SK-N-SH treated with all-trans-retinoic acid at 6 μM for 48 hours (cell line): ENCODE measurements around the gene RASGRF2.

Experiments
- ATAC-seq: fragments of 200-7000 bp; cut with Tn5 transposase; 3 replicates; pipeline ENCODE4 v1.9.1; 2020; ENCODE audit warnings: mild to moderate bottlenecking, moderate library complexity
- ARNTL ChIP-seq: fragments of 450-650 bp; formaldehyde crosslinking; IDR thresholded peaks from 2 replicates; pipeline ENCODE4 v1.5.0; 2020; ENCODE audit warnings: low read depth, mild to moderate bottlenecking, moderate library complexity, borderline replicate concordance
- BACH2 ChIP-seq: fragments of 250-450 bp; sonication (Bioruptor Pico); IDR thresholded peaks from 2 replicates; pipeline ENCODE4 v1.9.0; 2021; ENCODE audit warnings: mild to moderate bottlenecking, borderline replicate concordance
- CSDC2 ChIP-seq: fragments of 250-450 bp; sonication (Bioruptor Pico); IDR thresholded peaks from 2 replicates; pipeline ENCODE4 v1.5.0; 2020; ENCODE audit warnings: mild to moderate bottlenecking, moderate library complexity
- ESRRG ChIP-seq: fragments of 250-450 bp; sonication (Bioruptor Pico); IDR thresholded peaks from 2 replicates; pipeline ENCODE4 v1.6.1; 2021; ENCODE audit warnings: mild to moderate bottlenecking
- GLIS3 ChIP-seq: fragments of 250-450 bp; sonication (Bioruptor Pico); IDR thresholded peaks from 2 replicates; pipeline ENCODE4 v1.5.0; 2020; ENCODE audit warnings: mild to moderate bottlenecking, moderate library complexity
- ISL1 ChIP-seq: fragments of 250-450 bp; sonication (Bioruptor Pico); IDR thresholded peaks from 2 replicates; pipeline ENCODE4 v2.1.2; 2022; ENCODE audit warnings: mild to moderate bottlenecking, moderate library complexity
- OSR1 ChIP-seq: fragments of 250-450 bp; sonication (Bioruptor Pico); IDR thresholded peaks from 2 replicates; pipeline ENCODE4 v1.8.0; 2022; ENCODE audit warnings: moderate library complexity, mild to moderate bottlenecking, inconsistent platforms
- PPARA ChIP-seq: fragments of 250-450 bp; sonication (Bioruptor Pico); IDR thresholded peaks from 2 replicates; pipeline ENCODE4 v1.5.0; 2020; ENCODE audit warnings: mild to moderate bottlenecking, borderline replicate concordance
- RARB ChIP-seq: fragments of 250-450 bp; sonication (Bioruptor Pico); IDR thresholded peaks from 2 replicates; pipeline ENCODE4 v1.8.0; 2021; ENCODE audit warnings: mild to moderate bottlenecking, moderate library complexity
- SNAI2 ChIP-seq: fragments of 250-450 bp; sonication (Bioruptor Pico); IDR thresholded peaks from 2 replicates; pipeline ENCODE4 v1.5.0; 2020; ENCODE audit warnings: mild to moderate bottlenecking, moderate library complexity
- TCF4 ChIP-seq: fragments of 250-450 bp; sonication (Bioruptor Pico); IDR thresholded peaks from 2 replicates; pipeline ENCODE4 v1.8.0; 2021; ENCODE audit warnings: mild to moderate bottlenecking, moderate library complexity, borderline replicate concordance
- TOX ChIP-seq: fragments of 250-450 bp; sonication (Bioruptor Pico); IDR thresholded peaks from 2 replicates; pipeline ENCODE4 v1.8.0; 2021; ENCODE audit warnings: mild to moderate bottlenecking, moderate library complexity, borderline replicate concordance
- ZFP3 ChIP-seq: fragments of 250-450 bp; sonication (Bioruptor Pico); IDR thresholded peaks from 2 replicates; pipeline ENCODE4 v1.5.0; 2020; ENCODE audit warnings: mild to moderate bottlenecking, moderate library complexity
- ZFP30 ChIP-seq: fragments of 450-650 bp; formaldehyde crosslinking; IDR thresholded peaks from 2 replicates; pipeline ENCODE4 v1.5.0; 2022; ENCODE audit warnings: mild to moderate bottlenecking, moderate library complexity
- ZNF565 ChIP-seq: fragments of 450-650 bp; formaldehyde crosslinking; conservative IDR thresholded peaks from 2 replicates; pipeline ENCODE4 v1.5.0; 2020; ENCODE audit warnings: low read depth, mild to moderate bottlenecking, moderate library complexity
- ZNF70 ChIP-seq: fragments of 450-650 bp; formaldehyde crosslinking; IDR thresholded peaks from 2 replicates; pipeline ENCODE4 v1.5.0; 2020; ENCODE audit warnings: mild to moderate bottlenecking, moderate library complexity
- ZNF8 ChIP-seq: fragments of 450-650 bp; formaldehyde crosslinking; IDR thresholded peaks from 2 replicates; pipeline ENCODE4 v1.5.0; 2020; ENCODE audit warnings: mild to moderate bottlenecking, moderate library complexity
- TF ChIP-seq, protein P1 (sequence below): fragments of 250-450 bp; sonication (Bioruptor Pico); IDR thresholded peaks from 2 replicates; pipeline ENCODE4 v1.5.0; 2020; ENCODE audit warnings: mild to moderate bottlenecking, moderate library complexity
- TF ChIP-seq, protein P2 (sequence below): fragments of 250-450 bp; sonication (Bioruptor Pico); IDR thresholded peaks from 2 replicates; pipeline ENCODE4 v1.5.1; 2020; ENCODE audit warnings: low read depth, mild to moderate bottlenecking, moderate library complexity
- TF ChIP-seq, protein P3 (sequence below): fragments of 250-450 bp; sonication (Bioruptor Pico); IDR thresholded peaks from 2 replicates; pipeline ENCODE4 v1.5.1; 2021; ENCODE audit warnings: mild to moderate bottlenecking, moderate library complexity
- TF ChIP-seq, protein P4 (sequence below): fragments of 250-450 bp; sonication (Bioruptor Pico); IDR thresholded peaks from 2 replicates; pipeline ENCODE4 v1.8.0; 2021; ENCODE audit warnings: low read depth, mild to moderate bottlenecking, moderate library complexity, borderline replicate concordance
- TF ChIP-seq, protein P5 (sequence below): fragments of 250-450 bp; sonication (Bioruptor Pico); IDR thresholded peaks from 2 replicates; pipeline ENCODE4 v1.8.0; 2020; ENCODE audit warnings: mild to moderate bottlenecking, moderate library complexity, borderline replicate concordance

Gene RASGRF2

DNA sequence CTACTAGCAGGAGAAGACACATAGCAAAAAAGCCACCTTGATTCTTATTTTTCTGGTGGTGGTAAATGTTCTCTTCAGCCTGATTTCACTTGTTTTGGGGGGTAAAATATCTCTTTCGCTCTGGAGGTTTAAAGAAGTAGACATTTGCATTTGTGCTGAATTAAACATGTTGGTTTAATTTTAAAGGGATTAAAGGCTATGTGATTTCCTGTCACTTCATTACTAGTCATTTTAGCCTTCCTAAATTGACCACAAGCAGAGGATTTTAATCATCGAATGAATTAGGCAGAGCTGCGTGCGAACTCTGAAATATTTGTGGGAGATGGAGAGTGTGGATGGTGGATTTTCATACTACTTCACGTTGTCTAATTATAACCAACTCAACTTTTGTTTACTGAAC lies 4.8 kb downstream of the RASGRF2 start:
- TF ChIP-seq, protein P1, sequence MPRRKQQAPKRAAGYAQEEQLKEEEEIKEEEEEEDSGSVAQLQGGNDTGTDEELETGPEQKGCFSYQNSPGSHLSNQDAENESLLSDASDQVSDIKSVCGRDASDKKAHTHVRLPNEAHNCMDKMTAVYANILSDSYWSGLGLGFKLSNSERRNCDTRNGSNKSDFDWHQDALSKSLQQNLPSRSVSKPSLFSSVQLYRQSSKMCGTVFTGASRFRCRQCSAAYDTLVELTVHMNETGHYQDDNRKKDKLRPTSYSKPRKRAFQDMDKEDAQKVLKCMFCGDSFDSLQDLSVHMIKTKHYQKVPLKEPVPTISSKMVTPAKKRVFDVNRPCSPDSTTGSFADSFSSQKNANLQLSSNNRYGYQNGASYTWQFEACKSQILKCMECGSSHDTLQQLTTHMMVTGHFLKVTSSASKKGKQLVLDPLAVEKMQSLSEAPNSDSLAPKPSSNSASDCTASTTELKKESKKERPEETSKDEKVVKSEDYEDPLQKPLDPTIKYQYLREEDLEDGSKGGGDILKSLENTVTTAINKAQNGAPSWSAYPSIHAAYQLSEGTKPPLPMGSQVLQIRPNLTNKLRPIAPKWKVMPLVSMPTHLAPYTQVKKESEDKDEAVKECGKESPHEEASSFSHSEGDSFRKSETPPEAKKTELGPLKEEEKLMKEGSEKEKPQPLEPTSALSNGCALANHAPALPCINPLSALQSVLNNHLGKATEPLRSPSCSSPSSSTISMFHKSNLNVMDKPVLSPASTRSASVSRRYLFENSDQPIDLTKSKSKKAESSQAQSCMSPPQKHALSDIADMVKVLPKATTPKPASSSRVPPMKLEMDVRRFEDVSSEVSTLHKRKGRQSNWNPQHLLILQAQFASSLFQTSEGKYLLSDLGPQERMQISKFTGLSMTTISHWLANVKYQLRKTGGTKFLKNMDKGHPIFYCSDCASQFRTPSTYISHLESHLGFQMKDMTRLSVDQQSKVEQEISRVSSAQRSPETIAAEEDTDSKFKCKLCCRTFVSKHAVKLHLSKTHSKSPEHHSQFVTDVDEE (CRISPR knock-in tag): no peak
- no peak for TF ChIP-seq TCF4 (CRISPR knock-in tag)
- no peak for TF ChIP-seq OSR1 (CRISPR knock-in tag)
- TF ChIP-seq, protein P2, sequence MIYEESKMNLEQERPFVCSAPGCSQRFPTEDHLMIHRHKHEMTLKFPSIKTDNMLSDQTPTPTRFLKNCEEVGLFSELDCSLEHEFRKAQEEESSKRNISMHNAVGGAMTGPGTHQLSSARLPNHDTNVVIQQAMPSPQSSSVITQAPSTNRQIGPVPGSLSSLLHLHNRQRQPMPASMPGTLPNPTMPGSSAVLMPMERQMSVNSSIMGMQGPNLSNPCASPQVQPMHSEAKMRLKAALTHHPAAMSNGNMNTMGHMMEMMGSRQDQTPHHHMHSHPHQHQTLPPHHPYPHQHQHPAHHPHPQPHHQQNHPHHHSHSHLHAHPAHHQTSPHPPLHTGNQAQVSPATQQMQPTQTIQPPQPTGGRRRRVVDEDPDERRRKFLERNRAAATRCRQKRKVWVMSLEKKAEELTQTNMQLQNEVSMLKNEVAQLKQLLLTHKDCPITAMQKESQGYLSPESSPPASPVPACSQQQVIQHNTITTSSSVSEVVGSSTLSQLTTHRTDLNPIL (CRISPR knock-in tag): no peak
- no peak for TF ChIP-seq ZNF70 (CRISPR knock-in tag)
- TF ChIP-seq, protein P3, sequence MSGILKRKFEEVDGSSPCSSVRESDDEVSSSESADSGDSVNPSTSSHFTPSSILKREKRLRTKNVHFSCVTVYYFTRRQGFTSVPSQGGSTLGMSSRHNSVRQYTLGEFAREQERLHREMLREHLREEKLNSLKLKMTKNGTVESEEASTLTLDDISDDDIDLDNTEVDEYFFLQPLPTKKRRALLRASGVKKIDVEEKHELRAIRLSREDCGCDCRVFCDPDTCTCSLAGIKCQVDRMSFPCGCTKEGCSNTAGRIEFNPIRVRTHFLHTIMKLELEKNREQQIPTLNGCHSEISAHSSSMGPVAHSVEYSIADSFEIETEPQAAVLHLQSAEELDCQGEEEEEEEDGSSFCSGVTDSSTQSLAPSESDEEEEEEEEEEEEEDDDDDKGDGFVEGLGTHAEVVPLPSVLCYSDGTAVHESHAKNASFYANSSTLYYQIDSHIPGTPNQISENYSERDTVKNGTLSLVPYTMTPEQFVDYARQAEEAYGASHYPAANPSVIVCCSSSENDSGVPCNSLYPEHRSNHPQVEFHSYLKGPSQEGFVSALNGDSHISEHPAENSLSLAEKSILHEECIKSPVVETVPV (CRISPR knock-in tag): no peak
- no peak for TF ChIP-seq PPARA
- TF ChIP-seq, protein P4, sequence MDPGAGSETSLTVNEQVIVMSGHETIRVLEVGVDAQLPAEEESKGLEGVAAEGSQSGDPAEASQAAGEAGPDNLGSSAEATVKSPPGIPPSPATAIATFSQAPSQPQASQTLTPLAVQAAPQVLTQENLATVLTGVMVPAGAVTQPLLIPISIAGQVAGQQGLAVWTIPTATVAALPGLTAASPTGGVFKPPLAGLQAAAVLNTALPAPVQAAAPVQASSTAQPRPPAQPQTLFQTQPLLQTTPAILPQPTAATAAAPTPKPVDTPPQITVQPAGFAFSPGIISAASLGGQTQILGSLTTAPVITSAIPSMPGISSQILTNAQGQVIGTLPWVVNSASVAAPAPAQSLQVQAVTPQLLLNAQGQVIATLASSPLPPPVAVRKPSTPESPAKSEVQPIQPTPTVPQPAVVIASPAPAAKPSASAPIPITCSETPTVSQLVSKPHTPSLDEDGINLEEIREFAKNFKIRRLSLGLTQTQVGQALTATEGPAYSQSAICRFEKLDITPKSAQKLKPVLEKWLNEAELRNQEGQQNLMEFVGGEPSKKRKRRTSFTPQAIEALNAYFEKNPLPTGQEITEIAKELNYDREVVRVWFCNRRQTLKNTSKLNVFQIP: no peak
- no peak for TF ChIP-seq ZNF8 (CRISPR knock-in tag)
- TF ChIP-seq ZFP30 (CRISPR knock-in tag): no peak
- TF ChIP-seq BACH2 (CRISPR knock-in tag): no peak
- TF ChIP-seq ZFP3 (CRISPR knock-in tag): no peak
- TF ChIP-seq ARNTL (CRISPR knock-in tag): no peak
- no peak for TF ChIP-seq ZNF565 (CRISPR knock-in tag)
- TF ChIP-seq GLIS3: no peak
- no peak for TF ChIP-seq TOX (CRISPR knock-in tag)
- no peak for TF ChIP-seq CSDC2 (CRISPR knock-in tag)
- no peak for TF ChIP-seq RARB
- no peak for TF ChIP-seq ESRRG (CRISPR knock-in tag)
- TF ChIP-seq, all 23 proteins: peak for 0
- no peak for ATAC-seq

DNA sequence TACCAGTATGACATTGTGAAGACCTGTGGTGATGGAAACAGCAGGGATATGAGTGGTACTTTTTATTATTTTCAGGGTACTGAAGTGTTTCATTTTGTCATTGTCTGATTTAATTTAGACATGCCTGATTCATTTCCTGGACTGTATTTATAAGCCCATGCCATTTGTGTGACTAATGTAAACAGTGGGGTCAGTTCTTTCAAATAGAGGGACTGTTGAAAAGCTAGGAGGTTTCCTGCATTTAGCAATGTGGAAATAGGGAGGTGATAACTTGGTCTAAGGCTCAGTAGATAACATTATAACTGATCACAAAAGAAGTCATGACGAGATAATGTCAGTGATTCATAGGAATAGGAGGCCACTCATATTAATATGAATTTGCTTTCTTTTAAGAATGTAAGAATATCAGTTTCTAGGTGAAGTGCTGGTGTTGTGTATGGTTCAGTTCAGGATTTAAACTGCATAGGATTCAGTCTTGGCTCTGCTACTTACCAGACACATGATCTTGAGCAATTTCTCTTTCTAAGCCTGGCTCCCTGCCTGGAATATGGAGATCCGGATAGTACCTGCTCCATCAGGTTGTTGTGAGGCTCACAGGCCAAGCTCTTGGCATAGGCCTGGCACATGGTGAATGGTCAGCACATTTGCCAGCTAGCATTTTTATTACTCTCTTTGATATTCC lies 7.5 kb downstream of the RASGRF2 start:
- TF ChIP-seq ZNF70 (CRISPR knock-in tag) (no peak), ZFP3 (CRISPR knock-in tag) (peak; percentile 86), ISL1 (peak; percentile 65), SNAI2 (peak; percentile 31; the same call in 1 of the 2 replicates), TCF4 (CRISPR knock-in tag) (no peak), CSDC2 (CRISPR knock-in tag) (no peak)
- TF ChIP-seq, protein P5, sequence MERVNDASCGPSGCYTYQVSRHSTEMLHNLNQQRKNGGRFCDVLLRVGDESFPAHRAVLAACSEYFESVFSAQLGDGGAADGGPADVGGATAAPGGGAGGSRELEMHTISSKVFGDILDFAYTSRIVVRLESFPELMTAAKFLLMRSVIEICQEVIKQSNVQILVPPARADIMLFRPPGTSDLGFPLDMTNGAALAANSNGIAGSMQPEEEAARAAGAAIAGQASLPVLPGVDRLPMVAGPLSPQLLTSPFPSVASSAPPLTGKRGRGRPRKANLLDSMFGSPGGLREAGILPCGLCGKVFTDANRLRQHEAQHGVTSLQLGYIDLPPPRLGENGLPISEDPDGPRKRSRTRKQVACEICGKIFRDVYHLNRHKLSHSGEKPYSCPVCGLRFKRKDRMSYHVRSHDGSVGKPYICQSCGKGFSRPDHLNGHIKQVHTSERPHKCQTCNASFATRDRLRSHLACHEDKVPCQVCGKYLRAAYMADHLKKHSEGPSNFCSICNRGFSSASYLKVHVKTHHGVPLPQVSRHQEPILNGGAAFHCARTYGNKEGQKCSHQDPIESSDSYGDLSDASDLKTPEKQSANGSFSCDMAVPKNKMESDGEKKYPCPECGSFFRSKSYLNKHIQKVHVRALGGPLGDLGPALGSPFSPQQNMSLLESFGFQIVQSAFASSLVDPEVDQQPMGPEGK (CRISPR knock-in tag): no peak
- TF ChIP-seq, protein P1 (CRISPR knock-in tag): no peak
- TF ChIP-seq, all 23 proteins: peak for 3
- peak; percentile 64 for ATAC-seq
